HepG2 (cell line): ENCODE data around the gene PIP4K2C.

ENCODE experiments used
- CHCHD3 ChIP-seq: sonication (generic); formaldehyde crosslinking; IDR thresholded peaks from 2 replicates; pipeline ENCODE4 v1.8.0; 2022; ENCODE audit warnings: mild to moderate bottlenecking, missing genetic modification reagents, moderate library complexity
- GABPA ChIP-seq, 2 experiments: IDR thresholded peaks; 2 replicates each; pipeline ENCODE4 v1.6.1; 2011 to 2016; ENCODE audit warnings: low read depth in 2 of 2, low read length in 1 of 2, missing biosample characterization in 1 of 2, missing genetic modification characterization in 1 of 2
- RAD21 ChIP-seq: fragments of 450-650 bp; formaldehyde crosslinking; IDR thresholded peaks from 2 replicates; pipeline ENCODE4 v1.5.0; 2020; ENCODE audit warnings: mild to moderate bottlenecking
- REST ChIP-seq, 2 experiments: IDR thresholded peaks; 2 replicates each; pipeline ENCODE4 v1.6.1; 2011 to 2012; ENCODE audit warnings: low read length in 2 of 2, borderline replicate concordance in 1 of 2, low read depth in 1 of 2, mild to moderate bottlenecking in 1 of 2, moderate library complexity in 1 of 2
- TF ChIP-seq, protein P1 (sequence below), 2 experiments: sonication (generic) in 1 of 2; formaldehyde crosslinking in 1 of 2; IDR thresholded peaks; 2 replicates each; pipeline versions ENCODE4 v1.5.1 to v1.6.1; 2011 to 2020; ENCODE audit warnings: borderline replicate concordance in 1 of 2, low read depth in 1 of 2, low read length in 1 of 2, mild to moderate bottlenecking in 1 of 2, missing genetic modification reagents in 1 of 2, moderate library complexity in 1 of 2

DNA sequence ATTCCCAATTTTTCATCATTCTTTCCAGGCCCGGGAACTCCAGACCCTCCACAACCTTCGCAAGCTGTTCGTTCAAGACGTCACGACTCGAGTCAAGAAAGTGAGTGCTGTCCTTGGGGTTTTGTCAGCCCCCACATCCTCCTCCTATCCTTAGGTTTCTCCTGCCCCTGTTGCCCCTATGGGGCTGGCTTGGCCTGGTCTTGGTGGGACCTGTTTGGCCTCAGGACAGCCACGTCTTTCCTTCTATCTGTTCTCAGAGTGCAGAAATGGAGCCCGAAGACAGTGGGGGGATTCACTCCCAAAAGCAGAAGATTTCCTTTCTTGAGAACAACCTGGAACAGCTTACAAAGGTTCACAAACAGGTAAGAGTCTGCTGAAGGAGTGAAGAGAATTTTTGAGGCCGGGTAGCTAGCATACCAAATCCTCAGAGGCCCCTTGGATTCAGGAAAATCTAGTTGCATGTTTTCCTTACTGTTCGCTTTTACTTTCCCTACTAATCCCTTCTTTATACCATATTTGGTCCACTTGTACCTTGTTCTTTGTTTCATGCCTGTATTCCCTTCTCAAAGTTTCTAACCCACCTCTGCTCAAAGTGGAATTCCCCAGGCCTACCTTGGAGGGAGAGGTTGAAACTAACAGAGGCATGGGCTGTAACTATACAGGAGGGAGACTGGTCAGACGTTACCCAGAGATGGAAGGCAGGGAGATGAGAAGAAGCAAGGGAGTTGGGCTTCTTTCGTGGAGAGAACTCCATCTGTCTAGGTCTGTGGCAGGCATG, 12.8 kb upstream of the PIP4K2C start:
- TF ChIP-seq CHCHD3 (CRISPR knock-in tag) = no peak
- TF ChIP-seq RAD21 (CRISPR knock-in tag) = no peak
- no peak for TF ChIP-seq GABPA (IDR thresholded peaks at IDR 0.05; ENCODE audit: low read depth, low read length)
- no peak for TF ChIP-seq GABPA (CRISPR knock-in tag; IDR thresholded peaks at IDR 0.05; ENCODE audit: low read depth)
- TF ChIP-seq REST (IDR thresholded peaks at IDR 0.05; ENCODE audit: borderline replicate concordance in 1 of 2, low read depth in 1 of 2, low read length in 2 of 2) = no peak
- TF ChIP-seq, protein P1, sequence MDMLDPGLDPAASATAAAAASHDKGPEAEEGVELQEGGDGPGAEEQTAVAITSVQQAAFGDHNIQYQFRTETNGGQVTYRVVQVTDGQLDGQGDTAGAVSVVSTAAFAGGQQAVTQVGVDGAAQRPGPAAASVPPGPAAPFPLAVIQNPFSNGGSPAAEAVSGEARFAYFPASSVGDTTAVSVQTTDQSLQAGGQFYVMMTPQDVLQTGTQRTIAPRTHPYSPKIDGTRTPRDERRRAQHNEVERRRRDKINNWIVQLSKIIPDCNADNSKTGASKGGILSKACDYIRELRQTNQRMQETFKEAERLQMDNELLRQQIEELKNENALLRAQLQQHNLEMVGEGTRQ (IDR thresholded peaks at IDR 0.05; ENCODE audit: low read depth, low read length) = no peak
- TF ChIP-seq, protein P1 (CRISPR knock-in tag; IDR thresholded peaks at IDR 0.05; ENCODE audit: borderline replicate concordance) = no peak
